ENCODE data around the gene KHSRP.
"Not testable (repeated sequence)": the region's sequence is repeated elsewhere in the genome, so short reads cannot be mapped to it uniquely, and the experiment has no call there.

The KHSRP gene

DNA sequence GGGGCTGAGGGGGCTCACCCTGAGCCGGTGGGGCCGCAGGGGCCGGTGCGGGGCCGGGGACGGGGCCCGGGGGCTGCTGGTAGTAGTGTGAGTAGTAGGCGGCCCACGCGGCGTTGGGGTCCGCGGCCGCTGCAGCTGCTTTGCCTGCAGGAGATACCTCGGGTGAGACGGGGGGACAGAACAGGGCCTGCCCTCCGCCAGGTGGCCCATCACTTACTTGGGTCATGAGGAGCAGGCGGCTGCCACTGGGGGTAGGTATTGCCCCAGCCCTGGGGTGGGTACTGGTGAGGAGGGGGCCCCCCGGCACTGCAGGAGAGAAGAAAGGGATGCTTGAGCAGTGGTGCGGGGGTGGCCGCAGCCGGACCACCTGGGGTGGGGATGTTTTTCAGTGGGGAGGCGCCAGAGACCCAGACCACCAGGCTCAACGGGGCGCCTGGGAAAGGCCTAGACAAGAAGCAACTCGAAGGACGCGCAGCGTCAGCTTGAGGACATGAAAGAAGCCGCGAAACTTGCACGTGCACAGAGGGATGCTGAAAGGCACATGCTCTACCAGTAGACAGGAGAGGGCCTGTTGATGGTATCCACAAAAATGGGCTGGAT is 8.9 kb downstream of the KHSRP start:
- Mint-ChIP-seq H3K36me3 (no peaks in the 10 kb centered on the region), H3K27ac (no peak overlapping the region), H3K9me3 (ENCODE audit: low read depth) (no peaks in the 10 kb centered on the region), H3K27me3 (no peaks in the 10 kb centered on the region), H3K4me3 (no peak overlapping the region), H3K4me1 (ENCODE audit: low read depth) (peaks cover under 1% of the 10 kb centered on the region)

DNA sequence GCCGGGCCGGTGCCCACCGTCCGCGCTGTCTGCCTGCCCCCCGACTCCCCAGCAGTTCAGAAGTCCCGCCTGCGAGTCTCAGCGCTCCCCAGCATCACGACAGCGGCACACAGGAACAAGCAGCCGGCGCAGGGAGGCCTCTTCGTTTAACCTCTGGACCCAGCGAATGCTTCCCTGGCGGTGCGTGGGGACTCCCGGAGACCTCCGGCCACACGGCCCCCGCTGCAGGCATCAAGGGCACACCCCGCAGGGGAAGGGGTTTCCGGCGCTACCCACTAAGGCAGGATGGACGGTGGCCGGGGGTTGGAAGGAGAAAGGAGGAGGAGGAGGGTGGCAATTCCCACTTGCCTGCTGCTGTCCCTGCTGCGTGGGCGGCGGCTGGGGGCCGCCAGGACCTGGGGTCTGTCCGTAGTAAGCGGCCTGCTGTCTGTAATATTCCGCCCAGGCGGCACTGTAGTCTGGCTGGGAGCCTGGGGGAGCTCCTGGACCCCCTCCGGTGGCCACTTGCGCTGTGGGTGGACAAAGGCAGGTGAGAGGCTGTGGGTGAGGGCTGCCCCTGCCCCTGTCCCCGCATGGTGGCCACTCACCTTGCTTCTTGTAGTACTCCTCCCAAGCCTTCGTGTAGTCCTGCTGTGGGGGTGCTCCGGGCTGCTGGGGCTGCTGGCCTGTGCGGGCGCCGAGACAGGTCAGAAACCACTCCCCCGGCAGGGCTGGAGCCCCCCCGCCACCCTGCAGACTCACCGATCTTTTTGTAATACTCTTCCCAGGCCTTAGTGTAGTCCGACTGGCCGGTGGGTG is 9.6 kb downstream of the KHSRP start:
- Mint-ChIP-seq H3K9me3 (ENCODE audit: low read depth) (no peaks in the 10 kb centered on the region), H3K27me3 (no peaks in the 10 kb centered on the region), H3K4me1 (ENCODE audit: low read depth) (no peaks in the 10 kb centered on the region), H3K27ac (no peak overlapping the region), H3K36me3 (no peaks in the 10 kb centered on the region), H3K4me3 (no peak overlapping the region)

DNA sequence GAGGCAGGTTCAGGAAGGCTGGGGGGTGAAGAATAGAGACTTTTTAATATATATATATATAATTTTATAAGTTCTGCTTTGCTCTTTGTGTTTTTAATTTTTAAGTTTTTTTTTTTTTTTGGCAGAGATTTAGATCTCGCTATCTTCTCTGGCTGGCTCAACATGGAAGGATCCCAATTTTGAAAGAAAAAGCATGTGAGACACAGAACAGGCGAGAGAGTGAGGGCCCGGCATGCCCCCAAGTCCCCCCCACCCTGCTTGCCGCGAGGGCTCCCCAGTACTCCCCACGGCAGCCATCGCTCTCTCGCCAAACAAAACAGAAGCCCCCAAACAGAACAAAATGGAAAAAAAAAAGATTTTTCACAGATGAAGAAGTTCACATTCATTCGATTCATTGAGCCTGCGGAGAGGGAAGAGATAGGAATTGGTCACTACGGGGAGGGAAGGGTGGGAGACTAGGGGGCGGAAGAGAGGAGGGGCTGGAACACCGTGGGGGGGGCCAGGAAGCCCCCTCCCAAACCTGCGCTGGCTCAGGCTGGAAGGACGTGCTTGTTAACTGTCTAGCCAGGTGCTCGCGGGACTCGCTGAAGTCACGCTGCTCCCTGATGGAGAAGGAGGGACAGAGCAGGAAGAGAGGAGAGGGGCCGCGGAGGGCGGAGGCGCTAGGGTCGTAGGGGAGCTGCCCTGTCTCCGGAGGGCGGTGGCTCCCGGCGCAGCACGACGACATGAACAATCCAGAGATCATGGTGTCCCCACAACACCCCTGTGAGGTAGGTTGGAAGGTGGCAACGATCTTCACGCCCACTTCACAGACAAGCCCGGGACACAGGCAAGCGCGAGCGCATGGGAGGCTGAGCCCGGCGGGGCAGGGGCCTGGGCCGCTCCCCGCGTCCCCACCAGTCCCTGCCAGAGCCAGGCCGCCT is 10.6 kb downstream of the KHSRP start:
- Mint-ChIP-seq H3K9me3 (ENCODE audit: low read depth) (no peaks in the 10 kb centered on the region), H3K4me3 (no peak overlapping the region), H3K27me3 (no peaks in the 10 kb centered on the region), H3K27ac (no peak overlapping the region), H3K4me1 (ENCODE audit: low read depth) (no peaks in the 10 kb centered on the region), H3K36me3 (no peaks in the 10 kb centered on the region)

GRCh38 chr19:6413291-6413690 is 11.3 kb downstream of the KHSRP start:
- Mint-ChIP-seq H3K27me3 (no peaks in the 10 kb centered on the region), H3K36me3 (no peaks in the 10 kb centered on the region), H3K27ac (no peak overlapping the region), H3K9me3 (ENCODE audit: low read depth) (no peaks in the 10 kb centered on the region), H3K4me1 (ENCODE audit: low read depth) (no peaks in the 10 kb centered on the region), H3K4me3 (no peak overlapping the region)

DNA sequence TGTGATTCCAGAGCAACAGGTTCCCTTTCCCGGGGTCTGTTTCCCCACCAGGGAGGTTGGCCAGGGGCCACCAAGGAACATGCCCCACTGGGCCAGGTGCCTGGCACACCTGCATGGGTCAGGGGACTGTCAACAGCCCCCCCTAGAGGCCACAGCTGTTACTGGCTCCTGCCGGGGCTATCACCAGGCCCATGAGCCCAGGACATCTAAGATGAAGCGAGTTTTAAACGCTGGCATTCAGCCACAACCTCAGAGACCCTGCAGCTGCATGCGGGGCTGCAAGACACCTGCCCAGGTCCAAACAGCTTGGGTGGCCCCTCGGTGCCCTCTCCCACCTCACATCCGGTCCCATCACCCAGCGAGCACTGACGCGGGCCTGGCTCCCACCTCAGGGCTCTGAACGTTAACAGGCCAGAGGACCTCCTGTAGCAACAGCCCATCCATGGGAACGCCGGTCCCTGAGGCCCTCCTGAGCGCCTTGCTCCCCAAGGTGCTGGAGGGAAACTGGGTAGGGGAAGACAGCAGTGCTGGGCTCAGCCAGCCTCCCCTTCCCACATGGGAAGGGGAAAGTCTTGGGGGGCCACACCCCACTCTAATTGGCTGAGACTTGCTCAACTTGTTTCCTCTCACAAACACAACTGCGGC is 12.0 kb downstream of the KHSRP start:
- H3K27me3 Mint-ChIP-seq, result no peaks in the 10 kb centered on the region
- H3K36me3 Mint-ChIP-seq, result no peaks in the 10 kb centered on the region
- H3K4me3 Mint-ChIP-seq, result no peak overlapping the region

DNA sequence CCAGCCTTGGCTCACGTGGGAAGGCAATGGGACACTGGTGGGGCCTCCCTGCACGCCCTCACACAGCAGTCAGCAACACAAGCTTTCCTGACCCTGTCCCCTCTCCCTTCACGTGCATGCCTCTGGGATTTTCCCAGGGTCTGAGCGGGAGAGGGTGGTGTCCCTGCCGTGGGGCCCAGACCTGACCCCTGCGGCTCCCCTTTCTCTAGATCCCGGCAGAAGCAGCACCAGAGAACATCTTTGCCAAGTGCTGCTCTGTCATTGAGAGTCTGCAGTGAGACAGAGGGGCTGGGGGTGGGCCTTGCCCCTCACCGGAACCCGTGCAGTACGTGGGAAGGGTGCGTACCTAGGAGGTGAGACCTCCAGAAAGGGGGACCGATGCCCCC is 12.6 kb downstream of the KHSRP start:
- Mint-ChIP-seq H3K4me1 (ENCODE audit: low read depth) (no peaks in the 10 kb centered on the region), H3K9me3 (ENCODE audit: low read depth) (no peaks in the 10 kb centered on the region), H3K36me3 (no peaks in the 10 kb centered on the region), H3K4me3 (no peak overlapping the region), H3K27me3 (no peaks in the 10 kb centered on the region), H3K27ac (no peak overlapping the region)

More for the DNA sequence above, 12.0 kb downstream of the KHSRP start:
- Mint-ChIP-seq H3K4me1 (ENCODE audit: low read depth) (no peaks in the 10 kb centered on the region), H3K27ac (no peak overlapping the region), H3K9me3 (ENCODE audit: low read depth) (no peaks in the 10 kb centered on the region)

DNA sequence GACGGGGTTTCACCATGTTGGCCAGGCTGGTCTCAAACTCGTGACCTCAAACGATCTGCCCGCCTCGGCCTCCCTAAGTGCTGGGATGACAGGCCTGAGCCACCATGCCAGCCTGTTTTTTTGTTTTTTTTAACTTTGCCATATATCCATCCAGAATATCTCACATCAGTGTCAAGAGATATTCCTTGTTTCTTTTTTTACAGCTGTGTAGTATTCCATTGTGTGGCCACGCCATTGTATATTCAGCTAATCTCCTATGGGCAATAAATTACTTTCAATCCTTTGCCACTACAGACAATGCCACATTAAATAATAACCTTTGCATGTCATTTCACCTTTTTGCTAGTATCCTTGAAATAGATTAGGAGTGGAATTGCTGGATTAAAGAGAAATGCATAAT is 15.3 kb downstream of the KHSRP start:
- no peak overlapping the region for H3K27ac Mint-ChIP-seq

DNA sequence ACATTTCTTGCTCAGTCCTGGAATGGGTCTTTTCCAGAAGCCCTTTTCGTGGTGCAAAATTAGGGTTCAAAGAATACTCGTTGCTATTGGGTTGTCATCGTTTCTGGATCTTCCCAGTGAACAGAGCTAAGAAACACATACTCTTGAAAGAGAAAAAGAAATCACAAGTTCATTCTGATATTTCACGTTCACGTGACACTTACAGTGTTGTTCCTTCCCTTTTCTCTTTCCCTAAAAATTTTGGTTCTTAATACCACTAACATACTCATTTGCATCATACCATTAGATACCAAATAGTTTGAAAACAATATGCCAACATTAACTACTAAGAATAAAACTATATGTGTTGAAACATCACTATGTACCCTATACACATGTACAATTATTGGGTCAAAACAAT is 18.2 kb downstream of the KHSRP start:
- H3K4me1 Mint-ChIP-seq (ENCODE audit: low read depth), result no peaks in the 10 kb centered on the region
- no peaks in the 10 kb centered on the region for H3K27me3 Mint-ChIP-seq
- H3K9me3 Mint-ChIP-seq (ENCODE audit: low read depth), result no peaks in the 10 kb centered on the region
- H3K4me3 Mint-ChIP-seq, result no peak overlapping the region
- no peaks in the 10 kb centered on the region for H3K36me3 Mint-ChIP-seq
- no peak overlapping the region for H3K27ac Mint-ChIP-seq

More for the DNA sequence above, 15.3 kb downstream of the KHSRP start:
- Mint-ChIP-seq H3K4me1 (ENCODE audit: low read depth) (no peaks in the 10 kb centered on the region), H3K9me3 (ENCODE audit: low read depth) (no peaks in the 10 kb centered on the region), H3K36me3 (no peaks in the 10 kb centered on the region), H3K4me3 (no peak overlapping the region), H3K27me3 (no peaks in the 10 kb centered on the region)

GRCh38 chr19:6402837-6403608 is 21.6 kb downstream of the KHSRP start:
- Mint-ChIP-seq H3K4me1 (ENCODE audit: low read depth) (no peaks in the 10 kb centered on the region), H3K27ac (no peak overlapping the region), H3K4me3 (no peak overlapping the region), H3K9me3 (ENCODE audit: low read depth) (no peaks in the 10 kb centered on the region), H3K27me3 (no peaks in the 10 kb centered on the region), H3K36me3 (no peaks in the 10 kb centered on the region)

DNA sequence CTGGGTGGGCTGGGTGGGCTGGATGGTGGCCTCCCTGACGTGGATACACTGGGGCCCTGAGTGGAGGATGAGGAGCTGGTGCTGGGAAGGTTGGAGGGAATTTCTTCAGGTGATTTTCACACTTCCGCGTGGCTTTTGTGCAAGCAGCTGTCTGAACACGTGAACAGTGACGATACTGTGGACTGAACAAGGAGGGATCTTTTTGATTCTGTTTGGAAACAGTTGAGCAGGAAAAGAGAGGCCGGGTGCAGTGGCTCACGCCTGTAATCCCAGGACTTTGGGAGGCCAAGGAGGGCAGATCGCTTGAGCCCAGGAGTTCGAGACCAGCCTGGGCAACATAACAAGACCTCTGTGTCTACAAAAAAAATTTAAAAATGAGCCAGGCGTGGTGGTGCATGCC is 22.6 kb downstream of the KHSRP start:
- Mint-ChIP-seq H3K4me1 (ENCODE audit: low read depth) (no peaks in the 10 kb centered on the region), H3K27ac (no peak overlapping the region), H3K27me3 (no peaks in the 10 kb centered on the region), H3K9me3 (ENCODE audit: low read depth) (no peaks in the 10 kb centered on the region), H3K4me3 (no peak overlapping the region), H3K36me3 (no peaks in the 10 kb centered on the region)

- not testable (repeated sequence) for H3K4me1 Mint-ChIP-seq (ENCODE audit: low read depth); H3K36me3 Mint-ChIP-seq; H3K9me3 Mint-ChIP-seq (ENCODE audit: low read depth); H3K27ac Mint-ChIP-seq; H3K4me3 Mint-ChIP-seq; H3K27me3 Mint-ChIP-seq
Measured at GRCh38 chr19:6400062-6400944, 24.3 kb downstream of the KHSRP start.

DNA sequence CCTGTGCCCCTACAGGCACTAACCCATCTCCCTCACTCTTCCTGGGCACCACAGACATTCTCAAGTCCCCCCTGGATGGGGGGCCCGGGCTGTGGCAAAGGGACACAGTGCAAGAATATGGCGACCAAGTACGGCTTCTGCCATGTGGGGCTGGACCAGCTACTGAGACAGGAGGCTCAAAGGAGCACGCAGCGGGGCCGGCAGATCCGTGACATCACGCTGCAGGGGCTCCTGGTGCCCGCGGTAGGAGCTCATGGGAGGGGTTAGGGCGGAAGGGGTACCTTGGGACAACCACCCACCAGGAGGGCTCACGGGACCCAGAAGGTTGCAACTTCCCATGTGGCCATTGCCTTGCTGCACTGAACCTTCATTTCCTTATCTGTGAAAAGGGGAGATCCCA is 28.3 kb downstream of the KHSRP start:
- Mint-ChIP-seq H3K27ac (no peak overlapping the region), H3K4me1 (ENCODE audit: low read depth) (peaks cover 17% of the 10 kb centered on the region), H3K9me3 (ENCODE audit: low read depth) (no peaks in the 10 kb centered on the region), H3K4me3 (no peak overlapping the region), H3K27me3 (no peaks in the 10 kb centered on the region), H3K36me3 (peaks cover 2% of the 10 kb centered on the region)

DNA sequence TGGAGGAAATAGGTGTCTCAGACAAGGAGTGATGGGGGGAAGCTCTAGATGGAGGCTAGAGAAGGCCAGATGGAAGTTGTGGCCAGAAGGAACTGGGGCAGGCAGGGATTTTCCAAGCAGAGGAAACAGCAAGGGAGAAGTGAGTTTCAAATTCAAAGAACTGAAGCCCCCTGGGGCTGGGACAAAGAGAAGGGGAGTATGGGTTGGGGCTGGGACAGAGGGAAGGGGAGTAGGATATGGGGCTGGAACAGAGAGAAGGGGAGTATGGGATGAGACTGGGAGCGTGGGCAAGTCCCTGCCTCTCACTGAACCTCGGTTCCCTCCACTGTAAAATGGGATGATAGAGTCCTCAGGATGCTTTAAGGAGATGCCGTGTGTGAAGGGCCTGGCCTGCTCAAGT is 29.8 kb downstream of the KHSRP start:
- Mint-ChIP-seq H3K4me1 (ENCODE audit: low read depth) (peaks cover 20% of the 10 kb centered on the region), H3K36me3 (peaks cover 5% of the 10 kb centered on the region), H3K27me3 (no peaks in the 10 kb centered on the region), H3K9me3 (ENCODE audit: low read depth) (no peaks in the 10 kb centered on the region), H3K4me3 (peak overlapping the region; percentile 44), H3K27ac (peak overlapping the region; percentile 72)

Data from activated naive CD8-positive, alpha-beta T cell (primary cell).